Hepatocyte (in vitro differentiated cells): ENCODE measurements around the gene ASIC2. TPM values are rescaled to one million over a fixed set of nuclear protein-coding genes. Genes with fewer than 3 reads are reported as not detected.

Experiments
- DNase-seq: peaks from one replicate; pipeline ENCODE4 v3.0.0-alpha.2; 2016; ENCODE audit warnings: low spot score
- H2AFZ ChIP-seq: fragments of 200-600 bp; sonication (generic); 2 replicates; pipeline ENCODE4 v1.6.0; 2016; ENCODE audit warnings: antibody characterized with exemption, mild to moderate bottlenecking
- H3K27ac ChIP-seq: fragments of 200-600 bp; sonication (generic); 2 replicates; pipeline ENCODE4 v1.5.1; 2016; ENCODE audit warnings: mild to moderate bottlenecking
- H3K27me3 ChIP-seq: fragments of 200-600 bp; sonication (generic); 2 replicates; pipeline ENCODE4 v1.6.1; 2016
- H3K36me3 ChIP-seq: fragments of 200-600 bp; sonication (generic); replicated peaks from 2 replicates; pipeline ENCODE4 v1.5.1; 2016; ENCODE audit warnings: low read depth; ENCODE audit not compliant: insufficient read depth
- H3K4me1 ChIP-seq: fragments of 200-600 bp; sonication (generic); 2 replicates; pipeline ENCODE4 v1.5.1; 2016; ENCODE audit warnings: mild to moderate bottlenecking, moderate library complexity; ENCODE audit not compliant: insufficient read depth
- H3K4me2 ChIP-seq: fragments of 200-600 bp; sonication (generic); 2 replicates; pipeline ENCODE4 v1.6.0; 2016
- H3K4me3 ChIP-seq: fragments of 200-600 bp; sonication (generic); 2 replicates; pipeline ENCODE4 v1.5.1; 2016; ENCODE audit warnings: mild to moderate bottlenecking
- H3K79me2 ChIP-seq: fragments of 200-600 bp; sonication (generic); 2 replicates; pipeline ENCODE4 v1.6.0; 2017; ENCODE audit warnings: mild to moderate bottlenecking
- H3K9me2 ChIP-seq: fragments of 200-600 bp; sonication (generic); replicated peaks from 2 replicates; pipeline ENCODE4 v1.6.0; 2017; ENCODE audit warnings: mild to moderate bottlenecking; ENCODE audit not compliant: insufficient read depth
- H3K9me3 ChIP-seq: fragments of 200-600 bp; sonication (generic); 2 replicates; pipeline ENCODE4 v1.5.1; 2016; ENCODE audit warnings: low read depth, mild to moderate bottlenecking
- H4K20me1 ChIP-seq: fragments of 200-600 bp; sonication (generic); 2 replicates; pipeline ENCODE4 v1.6.0; 2016; ENCODE audit warnings: mild to moderate bottlenecking; ENCODE audit not compliant: insufficient read depth, poor library complexity, severe bottlenecking
- CTCF ChIP-seq: fragments of 200-600 bp; sonication (generic); IDR thresholded peaks from 2 replicates; pipeline ENCODE4 v1.5.1; 2016; ENCODE audit warnings: antibody characterized with exemption, mild to moderate bottlenecking; ENCODE audit not compliant: poor library complexity
- EZH2 ChIP-seq: fragments of 200-600 bp; sonication (generic); IDR thresholded peaks from 2 replicates; pipeline ENCODE4 v1.6.1; 2016; ENCODE audit warnings: antibody characterized with exemption, mild to moderate bottlenecking, borderline replicate concordance
- EZH2phosphoT487 ChIP-seq: fragments of 200-600 bp; sonication (generic); IDR thresholded peaks from one replicate; pipeline ENCODE4 v1.6.1; 2018; ENCODE audit warnings: antibody characterized with exemption, mild to moderate bottlenecking, low read depth, moderate library complexity; ENCODE audit not compliant: unreplicated experiment, severe bottlenecking
- WGBS: methylation state at CpG from one replicate; pipeline ENCODE4 v1.1.6; 2016; ENCODE audit warnings: low lambda C conversion rate; ENCODE audit errors: missing lambda C conversion rate; 5-methylcytosine and 5-hydroxymethylcytosine counted together
- polyA plus RNA-seq: library from polyadenylated mRNA; unstranded; fragments of >200 nt; fragmentation: Nextera tagmentation; extraction: Ambion mirVana; gene quantifications from 2 replicates; pipeline ENCODE4 v1.2.1, GENCODE V29; 2016
- total RNA-seq: library from RNA; depleted of rRNA; stranded (reverse); fragments of >200 nt; gene quantifications from 2 replicates; pipeline ENCODE4 v1.2.3, GENCODE V29; 2014

ASIC2 gene
- total and polyA plus RNA-seq, 2 experiments from 2014 or later = 2.3 to 3.3 TPM

GRCh38 chr17:33209671-33210070 is 83.4 kb downstream of the ASIC2 start:
- Histone ChIP-seq H3K27ac (no peak overlapping the region), H3K36me3 (no peaks in the 10 kb centered on the region), H3K79me2 (no peaks in the 10 kb centered on the region), H2AFZ (no peak overlapping the region), H3K9me2 (no peaks in the 10 kb centered on the region), H3K9me3 (no peaks in the 10 kb centered on the region), H4K20me1 (no peaks in the 10 kb centered on the region), H3K4me3 (no peak overlapping the region), H3K4me2 (no peak overlapping the region), H3K27me3 (no peaks in the 10 kb centered on the region), H3K4me1 (no peaks in the 10 kb centered on the region)
- TF ChIP-seq EZH2phosphoT487 = no peak
- no peak for TF ChIP-seq EZH2
- TF ChIP-seq CTCF = no peak
- 28% methylated on average over 2 of the region's 2 CpGs for WGBS
- DNase-seq = no peak

- WGBS = 88% methylated on average over 4 of the region's 4 CpGs
- Histone ChIP-seq H3K9me3 (no peaks in the 10 kb centered on the region), H3K4me3 (no peak overlapping the region), H3K4me1 (no peaks in the 10 kb centered on the region), H3K9me2 (no peaks in the 10 kb centered on the region), H3K27ac (no peak overlapping the region), H4K20me1 (no peaks in the 10 kb centered on the region), H3K4me2 (no peak overlapping the region), H3K27me3 (no peaks in the 10 kb centered on the region), H3K79me2 (no peaks in the 10 kb centered on the region), H3K36me3 (no peaks in the 10 kb centered on the region), H2AFZ (no peak overlapping the region)
- no peak for DNase-seq
- no peak for TF ChIP-seq CTCF
- TF ChIP-seq EZH2phosphoT487 = no peak
- TF ChIP-seq EZH2 = no peak
Measured at GRCh38 chr17:33207231-33207630, 85.9 kb downstream of the ASIC2 start.

- no peak for DNase-seq
- no peak overlapping the region for H3K4me2 ChIP-seq
- H3K4me3 ChIP-seq = no peak overlapping the region
- no peaks in the 10 kb centered on the region for H4K20me1 ChIP-seq
- H3K36me3 ChIP-seq = no peaks in the 10 kb centered on the region
- H3K4me1 ChIP-seq = no peaks in the 10 kb centered on the region
- no peak overlapping the region for H2AFZ ChIP-seq
- TF ChIP-seq EZH2phosphoT487 (no peak), EZH2 (no peak), CTCF (no peak)
- no peaks in the 10 kb centered on the region for H3K9me2 ChIP-seq
- no peaks in the 10 kb centered on the region for H3K9me3 ChIP-seq
- no peaks in the 10 kb centered on the region for H3K79me2 ChIP-seq
- H3K27ac ChIP-seq = no peak overlapping the region
- H3K27me3 ChIP-seq = no peaks in the 10 kb centered on the region
- WGBS = 94% methylated on average over 8 of the region's 8 CpGs
Measured at GRCh38 chr17:33205552-33205951, 87.5 kb downstream of the ASIC2 start.

GRCh38 chr17:33204701-33205100 is 88.4 kb downstream of the ASIC2 start:
- no peak for TF ChIP-seq CTCF
- no peak for TF ChIP-seq EZH2
- TF ChIP-seq EZH2phosphoT487 = no peak
- Histone ChIP-seq H2AFZ (no peak overlapping the region), H3K79me2 (no peaks in the 10 kb centered on the region), H3K4me2 (no peak overlapping the region), H3K4me1 (no peaks in the 10 kb centered on the region), H3K9me3 (no peaks in the 10 kb centered on the region), H3K9me2 (no peaks in the 10 kb centered on the region), H3K27me3 (no peaks in the 10 kb centered on the region), H3K36me3 (no peaks in the 10 kb centered on the region), H3K4me3 (no peak overlapping the region), H3K27ac (no peak overlapping the region), H4K20me1 (no peaks in the 10 kb centered on the region)
- WGBS = 82% methylated on average over 2 of the region's 2 CpGs
- no peak for DNase-seq
